Amygdala (tissue), 56 donors: ENCODE results near the gene SFSWAP.

Experiments used
- DNase-seq, 56 donors: peaks; one replicate each; lab custom pipeline; 2025; lab: John Stamatoyannopoulos, UW

The SFSWAP gene

DNA sequence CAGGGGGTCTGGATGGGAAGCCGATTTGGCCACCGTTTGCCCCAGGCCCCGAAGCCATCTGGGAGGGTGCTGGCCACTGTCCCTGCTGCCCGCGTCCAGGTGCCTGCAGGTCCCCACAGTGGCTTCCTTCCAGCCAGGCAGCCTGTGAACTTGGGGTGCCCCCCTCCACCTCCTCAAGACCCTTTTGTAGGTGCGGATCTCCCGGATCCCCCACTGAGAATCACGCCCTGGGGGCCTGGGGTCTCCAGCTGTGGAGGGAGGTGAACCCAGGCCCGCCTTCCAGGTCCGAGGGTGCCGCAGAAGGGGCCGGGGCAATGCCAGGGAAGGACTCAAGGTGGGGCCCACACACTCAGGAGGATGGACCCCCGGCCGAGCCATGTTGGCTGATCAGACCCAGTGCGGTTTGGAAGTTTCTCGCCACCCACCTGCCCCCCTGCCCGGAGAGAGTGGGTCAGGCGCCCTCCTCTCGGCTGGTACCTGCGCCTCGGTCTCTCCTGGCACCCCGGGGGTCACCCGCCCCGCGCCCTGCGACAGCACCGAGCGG is 119.0 kb downstream of the SFSWAP start:
- no peak for DNase-seq

DNA sequence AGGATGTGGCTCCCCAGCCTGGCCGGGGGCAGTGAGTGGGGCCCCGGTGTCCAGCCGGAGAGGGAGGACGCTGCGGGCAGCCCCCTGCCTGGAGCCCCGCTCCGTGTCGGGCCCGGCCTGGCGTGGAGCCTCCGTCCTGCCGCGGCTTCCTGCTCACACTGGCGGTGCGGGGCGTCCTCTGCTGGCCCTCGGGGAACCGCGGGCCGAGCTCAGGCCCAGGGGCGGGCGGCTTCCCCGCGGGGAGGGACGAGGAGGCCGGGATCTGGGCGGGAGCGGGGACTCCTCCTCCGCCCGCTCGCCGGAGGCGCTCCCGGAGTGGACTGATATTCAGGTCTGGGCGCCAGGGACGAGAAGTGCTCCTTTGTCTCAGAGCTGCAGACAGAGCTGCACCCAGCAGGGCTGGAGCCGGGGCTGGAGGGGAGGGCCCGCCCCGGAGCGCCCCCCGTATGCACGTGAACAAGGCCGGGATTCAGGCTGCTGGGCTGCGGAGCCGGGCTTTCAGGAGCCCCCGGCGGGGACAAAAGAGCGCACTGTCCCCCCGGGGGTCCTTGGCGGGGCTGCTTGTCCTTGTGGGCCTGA is 119.5 kb downstream of the SFSWAP start:
- DNase-seq, result peak in 53 of 56 donors; percentile 29 to 92 (median 70)

GRCh38 chr12:131830914-131831571 is 120.2 kb downstream of the SFSWAP start:
- DNase-seq, result peak in 9 of 56 donors; percentile 31 to 61 (median 54)

- peak in 24 of 56 donors; percentile 15 to 71 (median 48) for DNase-seq
Measured at GRCh38 chr12:131831635-131832041, 120.7 kb downstream of the SFSWAP start.

DNA sequence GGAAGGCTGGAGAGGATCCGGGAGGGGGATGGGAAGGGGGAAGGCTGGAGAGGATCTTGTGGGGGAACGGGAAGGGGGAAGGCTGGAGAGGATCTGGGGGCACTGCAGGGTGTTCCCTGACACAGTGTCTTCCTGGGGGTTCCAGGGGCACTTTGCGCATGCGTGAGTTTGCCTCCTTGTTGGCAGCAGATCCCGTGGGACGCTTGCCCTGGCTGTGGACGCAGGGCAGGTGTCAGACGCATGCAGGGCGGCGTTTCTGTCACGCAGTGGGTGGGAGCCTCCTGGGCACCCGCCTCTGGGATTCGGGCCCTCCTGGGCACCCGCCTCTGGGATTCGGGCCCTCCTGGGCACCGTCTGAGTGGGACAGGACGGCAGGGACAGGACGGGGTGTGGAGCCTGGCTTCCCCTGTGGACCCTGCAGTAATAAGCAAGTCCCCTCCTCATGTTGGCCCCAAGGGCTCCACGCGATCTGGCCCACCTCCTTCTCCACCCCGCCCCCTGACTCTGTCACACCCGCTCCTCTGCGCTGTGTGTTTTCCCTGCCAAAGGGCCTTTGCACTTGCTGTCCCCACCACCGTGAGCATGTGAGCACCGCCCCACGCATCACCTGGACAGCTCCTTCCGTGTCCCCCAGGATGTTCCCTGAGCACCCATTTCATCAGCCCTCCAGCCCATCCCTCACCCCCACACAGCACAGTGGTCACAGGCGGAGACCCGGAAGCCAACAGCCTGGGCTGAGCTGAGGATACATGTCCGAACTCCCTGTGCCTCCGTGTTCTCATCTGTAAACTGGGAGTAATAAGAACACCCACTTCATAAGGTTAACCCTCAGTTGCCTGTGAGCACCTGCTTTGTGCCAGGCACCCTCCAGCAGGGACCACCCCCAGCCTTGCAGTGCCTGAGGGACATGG is 121.7 kb downstream of the SFSWAP start:
- peak in 29 of 56 donors; percentile 19 to 73 (median 51) for DNase-seq

GRCh38 chr12:131833288-131833895 is 122.5 kb downstream of the SFSWAP start:
- DNase-seq, result no peak

GRCh38 chr12:131833896-131834641 is 123.2 kb downstream of the SFSWAP start:
- DNase-seq, result peak in 24 of 56 donors; percentile 28 to 82 (median 54)

DNA sequence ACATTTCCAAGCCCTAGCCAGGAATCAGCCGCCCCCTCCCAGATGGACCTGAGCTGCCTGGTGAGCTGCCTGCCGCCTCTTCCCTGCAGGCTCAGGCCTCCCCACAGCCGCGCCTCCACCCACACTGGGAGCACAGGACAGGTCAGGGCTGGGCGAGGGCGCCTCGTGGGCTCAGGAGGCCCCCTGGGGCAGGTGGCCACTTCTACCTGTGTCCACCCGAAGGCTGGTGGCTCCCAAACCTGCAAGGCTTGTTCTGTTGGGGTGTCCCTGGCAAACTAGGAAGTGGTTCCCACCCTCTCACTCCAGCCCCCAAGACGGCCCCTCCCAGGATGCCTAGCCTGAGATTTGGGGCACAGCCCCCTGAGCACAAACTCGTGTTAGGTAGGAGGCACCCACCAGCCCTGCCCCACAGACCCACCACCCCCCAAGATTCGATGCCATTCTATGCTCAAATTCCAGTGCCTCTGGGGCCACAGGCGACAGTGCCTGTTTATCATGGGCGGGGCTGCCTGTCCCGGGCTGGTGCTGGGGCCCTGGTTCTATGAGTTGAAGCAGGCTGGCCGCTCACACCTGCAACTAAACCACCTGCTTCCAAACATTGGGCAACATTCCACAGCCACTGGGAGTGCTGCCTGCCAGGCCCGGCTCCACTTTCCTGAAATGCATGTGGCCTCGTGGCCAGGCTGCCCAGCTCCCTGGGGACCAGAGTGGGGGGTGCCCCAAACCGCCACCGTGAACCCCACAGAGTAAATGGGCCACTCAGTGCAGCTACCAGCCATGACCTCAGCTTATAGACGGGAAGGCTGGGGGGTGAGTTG is 124.1 kb downstream of the SFSWAP start:
- no peak for DNase-seq

DNA sequence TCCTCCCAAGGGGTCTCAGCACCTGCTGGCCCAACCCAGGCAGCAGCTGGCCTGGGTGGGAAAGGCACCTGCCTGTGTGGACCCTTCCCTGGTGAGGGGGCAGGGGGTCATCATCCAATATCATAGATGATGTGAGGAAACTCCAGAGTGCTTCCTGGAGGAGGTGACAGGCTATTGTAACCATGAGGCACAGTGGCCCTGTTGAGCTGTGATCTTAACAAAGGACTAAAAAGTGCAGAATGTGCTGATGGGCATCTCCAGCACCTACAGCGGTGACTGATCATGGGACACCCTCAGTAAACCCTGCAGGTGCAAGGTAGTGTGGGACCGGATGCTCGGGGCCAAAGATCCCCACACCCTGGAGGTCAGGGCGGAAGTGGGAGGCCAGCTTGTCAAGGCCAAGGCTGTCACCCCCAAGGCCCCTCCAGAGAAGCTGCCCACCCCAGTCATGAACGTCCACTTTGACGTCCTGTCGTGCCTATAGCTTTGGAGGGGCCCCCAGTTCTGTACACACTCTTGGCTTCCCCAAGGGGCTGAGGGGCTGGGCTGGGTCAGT is 124.8 kb downstream of the SFSWAP start:
- no peak for DNase-seq

GRCh38 chr12:131836193-131836592 is 125.3 kb downstream of the SFSWAP start:
- no peak for DNase-seq

DNA sequence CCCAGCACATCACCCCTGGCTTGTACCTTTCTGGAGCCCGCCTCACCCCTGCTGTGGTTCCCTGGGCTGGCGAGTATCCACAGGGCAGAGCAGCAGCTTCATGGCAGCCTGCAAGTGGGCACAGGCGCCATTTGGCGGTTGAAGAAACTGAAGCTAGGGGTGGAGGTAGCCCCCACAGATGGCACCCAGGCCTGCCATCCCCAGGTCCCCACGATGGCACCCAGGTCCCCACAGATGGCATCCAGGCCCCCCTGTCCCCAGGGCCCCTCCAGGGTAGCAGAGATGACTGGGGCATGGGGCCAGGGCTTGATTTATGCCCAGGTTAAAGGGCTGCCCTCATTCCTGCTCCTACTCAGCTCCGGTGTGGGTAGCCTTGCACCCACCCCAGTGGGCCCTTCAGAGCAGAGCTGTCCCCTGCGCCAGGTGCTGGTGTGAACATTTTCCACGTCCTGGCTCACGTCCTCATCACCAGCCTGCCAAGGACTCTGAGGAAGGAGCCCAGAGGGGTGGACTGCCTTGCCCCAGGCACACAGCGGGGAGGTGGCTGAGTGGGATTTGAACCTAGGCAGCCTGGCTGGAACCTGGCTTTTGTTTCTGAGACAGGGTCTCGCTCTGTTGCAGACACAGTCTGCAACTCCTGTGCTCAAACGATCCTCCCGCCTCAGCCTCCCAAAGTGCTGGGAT is 126.0 kb downstream of the SFSWAP start:
- DNase-seq, result no peak

- DNase-seq, result no peak
Measured at GRCh38 chr12:131840643-131841416, 129.9 kb downstream of the SFSWAP start.

GRCh38 chr12:131841547-131841946 is 130.7 kb downstream of the SFSWAP start:
- no peak for DNase-seq

- no peak for DNase-seq
Measured at GRCh38 chr12:131842169-131842568, 131.3 kb downstream of the SFSWAP start.

- no peak for DNase-seq
Measured at GRCh38 chr12:131843527-131843926, 132.6 kb downstream of the SFSWAP start.

GRCh38 chr12:131844140-131844539 is 133.2 kb downstream of the SFSWAP start:
- no peak for DNase-seq

DNA sequence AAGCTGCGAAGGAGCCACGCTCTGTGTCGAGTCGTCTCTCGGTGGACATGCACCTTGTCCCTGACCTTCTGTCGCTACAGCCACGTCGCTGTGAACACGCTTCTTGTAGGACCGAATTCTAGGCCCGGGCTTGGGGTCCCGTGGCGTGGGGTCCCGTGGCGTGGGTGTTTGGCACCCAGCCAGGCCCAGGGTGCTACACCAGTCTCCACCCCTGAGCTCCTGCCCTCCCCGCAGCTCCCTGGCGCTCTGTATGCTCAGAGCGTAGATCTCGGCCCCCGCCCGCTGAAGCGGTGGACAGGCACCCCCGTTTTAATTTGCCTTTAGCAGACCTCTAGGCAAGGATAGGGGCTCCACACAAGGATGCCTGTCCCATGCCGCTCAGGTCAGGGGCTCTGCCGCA is 133.8 kb downstream of the SFSWAP start:
- DNase-seq, result no peak
